IPS DF 6.9 (cell line): ENCODE results near the gene BTRC.

Experiments used
- DNase-seq: peaks from one replicate; pipeline ENCODE4 v3.0.0-alpha.2; 2013; ENCODE audit warnings: low read depth, low spot score
- H3K27ac ChIP-seq: one replicate; pipeline ENCODE4 v1.5.1; 2013; ENCODE audit warnings: low read length, control low read depth
- H3K27me3 ChIP-seq: 2 replicates; pipeline ENCODE4 v1.6.1; 2013; ENCODE audit warnings: mild to moderate bottlenecking, low read length; ENCODE audit not compliant: control insufficient read depth, insufficient read depth
- H3K36me3 ChIP-seq: 2 replicates; pipeline ENCODE4 v1.6.1; 2013; ENCODE audit warnings: low read length; ENCODE audit not compliant: control insufficient read depth, insufficient read depth
- H3K4me1 ChIP-seq: 2 replicates; pipeline ENCODE4 v1.6.1; 2013; ENCODE audit warnings: low read length; ENCODE audit not compliant: control insufficient read depth, insufficient read depth
- H3K4me3 ChIP-seq: 2 replicates; pipeline ENCODE4 v1.5.1; 2013; ENCODE audit warnings: mild to moderate bottlenecking, low read length
- H3K9me3 ChIP-seq: 2 replicates; pipeline ENCODE4 v1.6.1; 2013; ENCODE audit warnings: low read length, inconsistent platforms; ENCODE audit not compliant: control insufficient read depth, insufficient read depth
- WGBS: extraction: QIAGEN DNeasy Blood & Tissue Kit; methylation state at CpG from one replicate; pipeline ENCODE4 v1.1.7; 2013; ENCODE audit warnings: mixed read lengths, missing lambda C conversion rate; ENCODE audit not compliant: insufficient read length, insufficient coverage; 5-methylcytosine and 5-hydroxymethylcytosine counted together

The BTRC gene

GRCh38 chr10:101572126-101572525, 218.2 kb downstream of the BTRC start:
- WGBS: no CpG with 5 or more reads among the region's 7 CpGs
- Histone ChIP-seq H3K9me3 (no peaks in the 10 kb centered on the region), H3K27me3 (peaks cover 4% of the 10 kb centered on the region; the same call in 1 of the 2 replicates), H3K36me3 (no peaks in the 10 kb centered on the region), H3K27ac (no peak overlapping the region), H3K4me3 (no peak overlapping the region), H3K4me1 (peaks cover 5% of the 10 kb centered on the region; the same call in 1 of the 2 replicates)
- no peak for DNase-seq

- H3K4me3 ChIP-seq: no peak overlapping the region
- no peaks in the 10 kb centered on the region for H3K9me3 ChIP-seq
- WGBS: no CpG with 5 or more reads among the region's 2 CpGs
- no peak for DNase-seq
- peaks cover 4% of the 10 kb centered on the region; the same call in 1 of the 2 replicates for H3K27me3 ChIP-seq
- H3K36me3 ChIP-seq: no peaks in the 10 kb centered on the region
- H3K4me1 ChIP-seq: peaks cover 5% of the 10 kb centered on the region; the same call in 1 of the 2 replicates
- H3K27ac ChIP-seq: no peak overlapping the region
Observed at GRCh38 chr10:101572785-101573184, 218.8 kb downstream of the BTRC start.

DNA sequence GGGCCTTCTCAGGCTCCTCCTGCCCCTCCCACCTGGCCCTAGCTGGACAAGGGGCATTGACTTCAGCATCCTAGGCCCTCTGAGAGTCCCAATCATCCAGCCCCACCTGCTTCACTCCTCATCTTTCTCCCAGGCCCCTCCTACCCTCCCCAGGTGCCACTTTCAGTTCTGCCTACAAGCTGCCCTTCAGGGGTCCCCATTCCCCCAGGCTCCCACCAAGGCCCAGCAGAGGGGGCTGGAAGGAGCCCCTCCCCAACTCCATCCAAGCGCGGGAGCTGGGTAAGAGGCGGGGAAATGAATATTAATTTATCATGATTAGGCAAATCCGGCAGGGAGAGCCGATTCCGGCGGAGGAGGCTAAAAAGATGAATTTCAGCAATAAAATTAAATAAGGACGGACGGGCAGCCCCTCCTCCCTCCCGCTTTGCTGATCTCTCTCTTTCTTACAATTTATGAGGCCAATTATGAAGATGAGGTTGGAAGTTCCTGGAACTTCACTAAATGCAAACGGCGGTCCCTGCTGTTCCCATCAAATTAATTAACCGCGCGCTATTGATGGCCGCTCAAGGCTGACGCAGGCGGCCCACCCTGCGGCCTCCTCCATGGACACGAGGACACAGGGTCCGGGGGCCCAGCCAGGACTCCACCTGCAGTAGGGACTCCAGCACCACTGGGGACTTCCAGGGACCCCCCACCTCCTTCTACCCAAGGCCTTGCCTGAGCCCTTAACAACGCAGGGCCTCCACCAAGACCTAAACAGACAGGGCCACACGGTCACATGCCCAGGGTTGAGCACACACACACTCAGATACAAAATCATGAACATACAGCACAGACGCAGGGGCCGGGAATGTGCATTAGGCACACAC, 220.2 kb downstream of the BTRC start:
- H3K27me3 ChIP-seq: peaks cover 2% of the 10 kb centered on the region; the same call in 1 of the 2 replicates
- no peak for DNase-seq
- H3K27ac ChIP-seq: no peak overlapping the region
- no CpG with 5 or more reads among the region's 25 CpGs for WGBS
- H3K36me3 ChIP-seq: no peaks in the 10 kb centered on the region; the same call in 1 of the 2 replicates
- no peak overlapping the region for H3K4me3 ChIP-seq
- H3K9me3 ChIP-seq: no peaks in the 10 kb centered on the region
- peaks cover 5% of the 10 kb centered on the region; the same call in 1 of the 2 replicates for H3K4me1 ChIP-seq

DNA sequence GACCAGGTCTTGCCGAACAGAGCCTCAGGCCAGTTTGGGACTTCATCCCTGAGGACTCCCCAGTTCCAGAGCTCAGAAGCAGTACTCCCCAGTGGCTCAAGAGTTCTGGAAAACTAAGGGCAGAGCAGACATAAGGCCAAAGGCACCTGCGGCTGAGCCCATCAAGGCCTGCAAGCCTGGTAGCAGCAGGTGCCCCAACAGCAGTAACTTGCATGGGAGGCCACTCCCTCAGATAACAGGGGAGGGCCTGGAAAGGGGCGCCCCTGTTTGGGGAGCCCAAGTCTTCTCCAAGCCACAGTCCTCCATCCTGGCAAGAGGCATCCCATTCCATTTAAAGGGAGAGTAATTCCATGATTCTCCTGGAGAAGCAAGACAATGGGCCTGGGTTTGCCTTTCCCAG, 221.1 kb downstream of the BTRC start:
- no peaks in the 10 kb centered on the region for H3K9me3 ChIP-seq
- peaks cover 5% of the 10 kb centered on the region; the same call in 1 of the 2 replicates for H3K4me1 ChIP-seq
- DNase-seq: no peak
- H3K27me3 ChIP-seq: peaks cover 2% of the 10 kb centered on the region; the same call in 1 of the 2 replicates
- H3K4me3 ChIP-seq: no peak overlapping the region
- H3K27ac ChIP-seq: no peak overlapping the region
- H3K36me3 ChIP-seq: peaks cover 4% of the 10 kb centered on the region
- no CpG with 5 or more reads among the region's 3 CpGs for WGBS

GRCh38 chr10:101575580-101576210, 221.7 kb downstream of the BTRC start:
- WGBS: no CpG with 5 or more reads among the region's 7 CpGs
- no peak overlapping the region for H3K27ac ChIP-seq
- H3K4me3 ChIP-seq: no peak overlapping the region
- H3K4me1 ChIP-seq: peaks cover 6% of the 10 kb centered on the region
- DNase-seq: no peak
- H3K27me3 ChIP-seq: peaks cover 2% of the 10 kb centered on the region; the same call in 1 of the 2 replicates
- peaks cover 4% of the 10 kb centered on the region for H3K36me3 ChIP-seq
- no peaks in the 10 kb centered on the region for H3K9me3 ChIP-seq

- H3K27me3 ChIP-seq: peaks cover 1% of the 10 kb centered on the region; the same call in 1 of the 2 replicates
- H3K4me3 ChIP-seq: no peak overlapping the region
- H3K9me3 ChIP-seq: no peaks in the 10 kb centered on the region
- no peak overlapping the region for H3K27ac ChIP-seq
- WGBS: no CpG with 5 or more reads among the region's 7 CpGs
- H3K36me3 ChIP-seq: peaks cover 4% of the 10 kb centered on the region
- no peak for DNase-seq
- peaks cover 11% of the 10 kb centered on the region for H3K4me1 ChIP-seq
Observed at GRCh38 chr10:101576211-101576863, 222.4 kb downstream of the BTRC start.

GRCh38 chr10:101577121-101577871, 223.3 kb downstream of the BTRC start:
- H3K4me3 ChIP-seq: no peak overlapping the region
- H3K36me3 ChIP-seq: peaks cover 4% of the 10 kb centered on the region
- no peak for DNase-seq
- H3K4me1 ChIP-seq: peaks cover 11% of the 10 kb centered on the region
- no peaks in the 10 kb centered on the region; the same call in 1 of the 2 replicates for H3K27me3 ChIP-seq
- H3K27ac ChIP-seq: no peak overlapping the region
- WGBS: no CpG with 5 or more reads among the region's 7 CpGs
- H3K9me3 ChIP-seq: no peaks in the 10 kb centered on the region

- Histone ChIP-seq H3K27me3 (no peaks in the 10 kb centered on the region), H3K4me3 (no peak overlapping the region), H3K36me3 (peaks cover 4% of the 10 kb centered on the region), H3K27ac (no peak overlapping the region), H3K4me1 (peaks cover 12% of the 10 kb centered on the region), H3K9me3 (no peaks in the 10 kb centered on the region)
- DNase-seq: no peak
- no CpG with 5 or more reads among the region's 5 CpGs for WGBS
Observed at GRCh38 chr10:101578192-101578591, 224.2 kb downstream of the BTRC start.

DNA sequence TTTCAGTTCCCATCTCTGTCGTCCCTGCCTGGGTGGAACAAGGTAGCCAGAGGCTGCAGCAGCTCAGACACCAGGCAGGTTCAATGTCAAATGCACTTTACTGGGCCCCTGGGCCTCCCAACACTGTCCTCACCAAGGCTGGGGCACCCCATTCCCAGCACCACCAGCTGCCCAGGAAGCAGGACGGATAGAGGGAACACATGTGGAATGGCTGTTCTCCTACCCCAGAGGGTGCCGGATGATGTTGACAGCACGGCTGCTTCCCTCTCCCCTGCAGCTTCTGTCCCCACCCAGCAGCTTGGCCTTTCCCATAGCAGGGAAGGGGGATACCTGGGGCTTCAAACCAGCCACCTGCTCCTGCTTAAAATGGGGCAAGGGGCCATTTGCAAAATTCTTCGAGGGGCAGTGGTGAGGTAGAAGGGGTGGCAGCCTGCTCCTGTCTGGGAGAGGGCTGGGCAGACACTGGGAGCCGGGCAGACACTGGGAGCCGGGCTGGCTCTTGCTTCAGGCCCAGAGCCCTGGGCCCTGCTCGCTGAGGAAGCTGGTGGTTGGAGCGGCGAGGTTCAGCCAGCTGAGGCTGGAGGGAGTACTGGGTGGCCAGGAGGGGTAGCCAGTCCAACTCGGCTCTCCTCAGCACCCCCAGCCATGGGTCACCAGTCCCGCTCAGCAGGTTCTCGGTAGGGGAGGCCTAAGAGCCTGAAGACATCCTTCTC, 225.0 kb downstream of the BTRC start:
- Histone ChIP-seq H3K36me3 (peaks cover 4% of the 10 kb centered on the region), H3K4me1 (peaks cover 12% of the 10 kb centered on the region), H3K4me3 (no peak overlapping the region), H3K9me3 (no peaks in the 10 kb centered on the region), H3K27me3 (no peaks in the 10 kb centered on the region), H3K27ac (no peak overlapping the region)
- no peak for DNase-seq
- no CpG with 5 or more reads among the region's 13 CpGs for WGBS
